Astrocyte (in vitro differentiated cells and primary cell): ENCODE measurements around the gene MFAP3L. TPM values are rescaled to one million over a fixed set of nuclear protein-coding genes. Genes with fewer than 3 reads are reported as not detected.
A peak's percentile ranks its signal among the peaks of the same experiment; 100 is the strongest.

Experiments
- DNase-seq: peaks from one replicate; pipeline ENCODE4 v3.0.0-alpha.2; 2010; ENCODE audit warnings: low read depth
- FAIRE-seq: peaks from 2 replicates; lab custom pipeline; 2011; peaks lifted over from hg19 to GRCh38; lab: Jason Lieb, UNC
- H2AFZ ChIP-seq: 2 replicates; pipeline ENCODE4 v1.6.0; 2012; ENCODE audit warnings: low read depth, low read length, inconsistent platforms
- H3K27ac ChIP-seq: 2 replicates; pipeline ENCODE4 v1.5.1; 2011; ENCODE audit warnings: low read depth, low read length, inconsistent platforms
- H3K27me3 ChIP-seq: 2 replicates; pipeline ENCODE4 v1.6.0; 2011; ENCODE audit warnings: low read length, inconsistent platforms; ENCODE audit not compliant: insufficient read depth
- H3K36me3 ChIP-seq: 2 replicates; pipeline ENCODE4 v1.5.1; 2011; ENCODE audit warnings: low read length, inconsistent platforms; ENCODE audit not compliant: insufficient read depth
- H3K4me1 ChIP-seq: 2 replicates; pipeline ENCODE4 v1.5.1; 2011; ENCODE audit warnings: low read length, inconsistent platforms; ENCODE audit not compliant: insufficient read depth
- H3K4me2 ChIP-seq: 2 replicates; pipeline ENCODE4 v1.6.0; 2012; ENCODE audit warnings: low read length, inconsistent platforms
- H3K4me3 ChIP-seq: 2 replicates; pipeline ENCODE4 v1.5.1; 2011; ENCODE audit warnings: low read depth, mild to moderate bottlenecking, low read length, inconsistent platforms; ENCODE audit not compliant: insufficient read depth
- H3K79me2 ChIP-seq: 2 replicates; pipeline ENCODE4 v1.6.0; 2012; ENCODE audit warnings: mild to moderate bottlenecking, low read length, inconsistent platforms; ENCODE audit not compliant: insufficient read depth
- H3K9ac ChIP-seq: 2 replicates; pipeline ENCODE4 v1.6.0; 2012; ENCODE audit warnings: mild to moderate bottlenecking, low read length, inconsistent platforms
- H3K9me3 ChIP-seq: 2 replicates; pipeline ENCODE4 v1.5.1; 2012; ENCODE audit warnings: low read depth, mild to moderate bottlenecking, low read length, inconsistent platforms; ENCODE audit not compliant: insufficient read depth
- H4K20me1 ChIP-seq: 2 replicates; pipeline ENCODE4 v1.6.0; 2012; ENCODE audit warnings: low read length, inconsistent platforms; ENCODE audit not compliant: insufficient read depth
- H3K27ac Mint-ChIP-seq: one replicate; pipeline ENCODE4 v1.8.0; 2021; ENCODE audit warnings: mild to moderate bottlenecking, mixed read lengths; ENCODE audit not compliant: unreplicated experiment
- H3K27me3 Mint-ChIP-seq: one replicate; pipeline ENCODE4 v1.8.0; 2021; ENCODE audit warnings: low read depth, mixed read lengths; ENCODE audit not compliant: unreplicated experiment
- H3K36me3 Mint-ChIP-seq: one replicate; pipeline ENCODE4 v1.8.0; 2021; ENCODE audit warnings: low read depth, mixed read lengths; ENCODE audit not compliant: unreplicated experiment
- H3K4me1 Mint-ChIP-seq: one replicate; pipeline ENCODE4 v1.8.0; 2021; ENCODE audit warnings: low read depth, mixed read lengths; ENCODE audit not compliant: unreplicated experiment
- H3K4me3 Mint-ChIP-seq: one replicate; pipeline ENCODE4 v1.8.0; 2021; ENCODE audit warnings: mild to moderate bottlenecking, moderate library complexity, mixed read lengths; ENCODE audit not compliant: unreplicated experiment
- H3K9me3 Mint-ChIP-seq: one replicate; pipeline ENCODE4 v1.8.0; 2021; ENCODE audit warnings: mild to moderate bottlenecking, mixed read lengths; ENCODE audit not compliant: unreplicated experiment
- CTCF ChIP-seq: IDR thresholded peaks from 2 replicates; pipeline ENCODE4 v1.5.1; 2011; ENCODE audit warnings: low read depth, mild to moderate bottlenecking, inconsistent platforms, low read length, moderate library complexity; ENCODE audit not compliant: insufficient read depth
- EZH2 ChIP-seq: IDR thresholded peaks from 2 replicates; pipeline ENCODE4 v1.6.1; 2012; ENCODE audit warnings: mild to moderate bottlenecking, low read length, inconsistent platforms; ENCODE audit not compliant: insufficient read depth
- total RNA-seq: library from RNA; stranded (reverse); gene quantifications from 2 replicates; pipeline ENCODE4 v1.2.1, GENCODE V29; 2021

Gene MFAP3L
- total RNA-seq, 1 donor from 2014 or later = 30.2 TPM

- H3K4me1 Mint-ChIP-seq = peaks cover 20% of the 10 kb centered on the region
- Histone ChIP-seq H3K4me1 (peaks cover 13% of the 10 kb centered on the region), H3K9me3 (no peaks in the 10 kb centered on the region), H3K79me2 (no peaks in the 10 kb centered on the region), H3K9ac (no peak overlapping the region), H3K4me2 (no peak overlapping the region), H3K36me3 (no peaks in the 10 kb centered on the region), H3K4me3 (no peak overlapping the region), H3K27ac (no peak overlapping the region), H2AFZ (no peak overlapping the region), H3K27me3 (no peaks in the 10 kb centered on the region), H4K20me1 (no peaks in the 10 kb centered on the region)
- TF ChIP-seq CTCF = no peak
- TF ChIP-seq EZH2 = no peak
- no peak overlapping the region for H3K4me3 Mint-ChIP-seq
- no peaks in the 10 kb centered on the region for H3K9me3 Mint-ChIP-seq
- FAIRE-seq (peak; percentile 34), DNase-seq (no peak)
- no peak overlapping the region for H3K27ac Mint-ChIP-seq
- peaks cover 15% of the 10 kb centered on the region for H3K36me3 Mint-ChIP-seq
- no peaks in the 10 kb centered on the region for H3K27me3 Mint-ChIP-seq
Observed at GRCh38 chr4:169987327-169988228, 38.6 kb downstream of the MFAP3L start.

GRCh38 chr4:169986369-169986768 is 39.8 kb downstream of the MFAP3L start:
- Mint-ChIP-seq H3K4me1 (peaks cover 20% of the 10 kb centered on the region), H3K4me3 (no peak overlapping the region), H3K9me3 (no peaks in the 10 kb centered on the region), H3K27me3 (no peaks in the 10 kb centered on the region), H3K36me3 (peaks cover 3% of the 10 kb centered on the region), H3K27ac (no peak overlapping the region)
- Histone ChIP-seq H3K27me3 (no peaks in the 10 kb centered on the region), H3K36me3 (no peaks in the 10 kb centered on the region), H3K27ac (no peak overlapping the region), H3K9me3 (no peaks in the 10 kb centered on the region), H2AFZ (no peak overlapping the region), H3K4me2 (no peak overlapping the region), H4K20me1 (no peaks in the 10 kb centered on the region), H3K4me1 (peaks cover 13% of the 10 kb centered on the region), H3K4me3 (no peak overlapping the region), H3K79me2 (no peaks in the 10 kb centered on the region), H3K9ac (no peak overlapping the region)
- FAIRE-seq (no peak), DNase-seq (no peak)
- TF ChIP-seq EZH2 (no peak), CTCF (no peak)

- no peak overlapping the region for H3K4me3 ChIP-seq
- H3K36me3 ChIP-seq = no peaks in the 10 kb centered on the region
- Mint-ChIP-seq H3K9me3 (no peaks in the 10 kb centered on the region), H3K4me1 (peaks cover 20% of the 10 kb centered on the region), H3K36me3 (no peaks in the 10 kb centered on the region), H3K4me3 (no peak overlapping the region), H3K27me3 (no peaks in the 10 kb centered on the region), H3K27ac (no peak overlapping the region)
- H3K4me1 ChIP-seq = peaks cover 13% of the 10 kb centered on the region
- no peaks in the 10 kb centered on the region for H3K9me3 ChIP-seq
- H4K20me1 ChIP-seq = no peaks in the 10 kb centered on the region
- no peaks in the 10 kb centered on the region for H3K27me3 ChIP-seq
- TF ChIP-seq CTCF (no peak), EZH2 (no peak)
- H3K4me2 ChIP-seq = no peak overlapping the region
- no peak for DNase-seq
- H3K79me2 ChIP-seq = no peaks in the 10 kb centered on the region
- no peak for FAIRE-seq
- H3K27ac ChIP-seq = no peak overlapping the region
- no peak overlapping the region for H2AFZ ChIP-seq
- no peak overlapping the region for H3K9ac ChIP-seq
Observed at GRCh38 chr4:169985881-169986280, 40.3 kb downstream of the MFAP3L start.
